Endothelial cell of umbilical vein (primary cell): Measurements from ENCODE around the gene WNT10A. TPM values are rescaled to one million over a fixed set of nuclear protein-coding genes. Genes with fewer than 3 reads are reported as not detected.

Experiments
- BruUV-seq: library from RNA; stranded (reverse); fragments of 400-500 nt; replicated peaks from 2 replicates; lab custom pipeline; 2021; lab: Mats Ljungman, UMichigan
- CTCF ChIA-PET: fragments of 300-600, 350-600 bp; sonication (Branson Sonifier 250); formaldehyde crosslinking; loops from one replicate; lab custom pipeline; 2021; ENCODE audit warnings: antibody characterized with exemption, inconsistent platforms; lab: Charles Lee
- POLR2A ChIA-PET: fragments of 300-600, 350-600 bp; sonication (Branson Sonifier 250); formaldehyde crosslinking; loops from one replicate; lab custom pipeline; 2021; ENCODE audit warnings: antibody characterized with exemption, inconsistent platforms; lab: Charles Lee
- DNase-seq: peaks from one replicate; pipeline ENCODE4 v3.0.0-alpha.2; 2011; ENCODE audit warnings: low read depth, low spot score
- FAIRE-seq: peaks from 2 replicates; lab custom pipeline; 2011; peaks lifted over from hg19 to GRCh38; lab: Jason Lieb, UNC
- H2AFZ ChIP-seq: 2 replicates; pipeline ENCODE4 v1.6.0; 2012; ENCODE audit warnings: low read depth, low read length, control low read depth, inconsistent platforms
- H3K27ac ChIP-seq: 2 replicates; pipeline ENCODE4 v1.5.1; 2011; ENCODE audit warnings: low read depth, mild to moderate bottlenecking, control low read depth, low read length, moderate library complexity; ENCODE audit not compliant: insufficient read depth
- H3K27me3 ChIP-seq, 2 experiments: 2 replicates each; pipeline versions ENCODE4 v1.6.0 to v1.6.1; 2011; ENCODE audit warnings: low read length in 2 of 2, mixed read lengths in 1 of 2; ENCODE audit not compliant: control insufficient read depth in 2 of 2, insufficient read depth in 2 of 2
- H3K36me3 ChIP-seq, 2 experiments: 2 replicates in 1 of 2; 3 replicates in 1 of 2; pipeline ENCODE4 v1.5.1; 2011; ENCODE audit warnings: low read length in 2 of 2, mild to moderate bottlenecking in 1 of 2, moderate library complexity in 1 of 2; ENCODE audit not compliant: control insufficient read depth in 2 of 2, insufficient read depth in 2 of 2; ENCODE audit errors: extremely low read depth in 1 of 2
- H3K4me1 ChIP-seq: 3 replicates; pipeline ENCODE4 v1.5.1; 2011; ENCODE audit warnings: mild to moderate bottlenecking, low read length; ENCODE audit not compliant: control insufficient read depth, insufficient read depth; ENCODE audit errors: extremely low read depth
- H3K4me2 ChIP-seq: 2 replicates; pipeline ENCODE4 v1.6.1; 2011; ENCODE audit warnings: low read length, control low read depth, mixed read lengths; ENCODE audit not compliant: insufficient read depth
- H3K4me3 ChIP-seq, 3 experiments: fragments of 200-600 bp in 1 of 3; sonication (generic), shearing (Covaris generic) in 1 of 3; replicated peaks in 1 of 3; 2 replicates each; pipeline ENCODE4 v1.5.1; 2011 to 2016; ENCODE audit warnings: control low read depth in 3 of 3, low read length in 3 of 3, mild to moderate bottlenecking in 2 of 3, inconsistent platforms in 1 of 3, low read depth in 1 of 3, moderate library complexity in 1 of 3; ENCODE audit not compliant: insufficient read depth in 1 of 3
- H3K79me2 ChIP-seq: 2 replicates; pipeline ENCODE4 v1.6.0; 2012; ENCODE audit warnings: low read length, inconsistent platforms; ENCODE audit not compliant: control insufficient read depth, insufficient read depth
- H3K9ac ChIP-seq: replicated peaks from 2 replicates; pipeline ENCODE3; 2011; ENCODE audit warnings: low read length, control low read depth; ENCODE audit not compliant: insufficient read depth; ENCODE audit errors: extremely low read depth
- H3K9me1 ChIP-seq: replicated peaks from 3 replicates; pipeline ENCODE4 v1.6.0; 2011; ENCODE audit warnings: mild to moderate bottlenecking, low read length; ENCODE audit not compliant: control insufficient read depth, insufficient read depth; ENCODE audit errors: extremely low read depth
- H3K9me3 ChIP-seq: replicated peaks from 2 replicates; pipeline ENCODE4 v1.5.1; 2012; ENCODE audit warnings: low read length, inconsistent platforms; ENCODE audit not compliant: control insufficient read depth, insufficient read depth
- H4K20me1 ChIP-seq: replicated peaks from 2 replicates; pipeline ENCODE3; 2011; ENCODE audit warnings: mild to moderate bottlenecking, low read length; ENCODE audit not compliant: control insufficient read depth, insufficient read depth; ENCODE audit errors: extremely low read depth
- EZH2 ChIP-seq: IDR thresholded peaks from 2 replicates; pipeline ENCODE4 v1.6.1; 2012; ENCODE audit warnings: borderline replicate concordance, low read depth, mild to moderate bottlenecking, moderate library complexity, low read length, inconsistent platforms; ENCODE audit not compliant: severe bottlenecking
- FOS ChIP-seq: IDR thresholded peaks from 2 replicates; pipeline ENCODE4 v1.6.1; 2011; ENCODE audit warnings: mild to moderate bottlenecking, low read length, moderate library complexity, borderline replicate concordance; ENCODE audit not compliant: insufficient read depth
- POLR2A ChIP-seq: IDR thresholded peaks from 2 replicates; pipeline ENCODE4 v1.6.1; 2012; ENCODE audit warnings: low read depth, mild to moderate bottlenecking, control low read depth, low read length
- dilution Hi-C: fragments of 300-500 bp; cut with MboI; formaldehyde crosslinking; loops from one replicate; pipeline ENCODE4 v1.15.0; 2019; ENCODE audit warnings: low sequenced_read_pairs; ENCODE audit not compliant: extremely low pct_ligation_motif_present
- intact Hi-C: fragments of 100-400 bp; cut with micrococcal nuclease; formaldehyde crosslinking; loops from one replicate; pipeline ENCODE4 v1.10.0; 2022
- polyA plus RNA-seq, 4 experiments: library from polyadenylated mRNA; depleted of rRNA in 3 of 4; stranded (reverse) in 3 of 4; unstranded in 1 of 4; fragments of >200 nt; gene quantifications; 2 replicates each; pipeline versions ENCODE4 v1.2.1 to v1.2.3, GENCODE V29; 2011 to 2012; ENCODE audit warnings: missing spikeins in 1 of 4
- total RNA-seq: library from RNA; stranded (reverse); gene quantifications from 2 replicates; pipeline ENCODE4 v1.2.3, GENCODE V29; 2021
- TF ChIP-seq, protein P1 (sequence below): IDR thresholded peaks from 2 replicates; pipeline ENCODE4 v1.6.1; 2011; ENCODE audit not compliant: insufficient read depth, insufficient read length

The WNT10A gene
- total and polyA plus RNA-seq, 2 donors (not counting 3 experiments of a cell fraction or from before 2014, with no cell fraction given) = not detected

DNA sequence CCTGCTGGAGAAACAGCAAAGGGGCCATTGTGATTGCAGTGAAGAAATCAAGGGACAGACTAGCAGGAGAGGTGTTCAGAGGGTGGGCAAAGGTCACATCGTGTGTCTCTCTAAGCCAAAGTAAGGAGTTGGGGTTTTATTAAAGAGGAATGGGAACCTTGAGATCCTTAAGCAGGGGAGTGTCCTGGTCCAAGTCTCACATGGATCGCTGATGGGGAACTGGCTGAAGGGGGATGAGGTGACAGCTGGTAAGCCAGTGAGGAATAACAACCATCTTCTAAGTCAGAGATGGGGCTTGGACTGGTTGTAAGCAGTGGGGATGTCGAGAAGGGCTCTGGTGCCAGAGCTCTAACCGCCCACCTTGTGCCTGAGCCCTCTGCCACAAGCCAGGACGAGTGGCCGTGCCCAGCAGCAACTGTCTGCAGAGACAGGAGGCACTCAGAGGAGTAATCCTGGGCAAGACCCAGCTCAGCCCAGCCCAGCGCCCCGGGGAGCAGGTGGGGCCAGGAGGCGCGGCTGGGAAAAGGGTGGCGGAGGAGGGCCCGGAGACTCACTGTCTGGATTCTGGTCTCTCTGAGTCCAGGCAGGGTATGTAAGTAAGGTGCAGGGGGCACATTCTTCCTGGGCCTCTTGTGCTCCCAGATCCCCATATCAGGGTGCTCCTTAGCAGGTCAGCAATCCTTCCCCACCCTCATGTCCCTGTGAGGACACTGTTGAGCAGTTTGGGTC lies 13.7 kb downstream of the WNT10A start:
- H3K4me3 ChIP-seq = no peak overlapping the region
- POLR2A ChIA-PET = no interaction called here
- H3K9me3 ChIP-seq = no peaks in the 10 kb centered on the region
- no TSS peak for BruUV-seq
- no peak overlapping the region for H2AFZ ChIP-seq
- H3K27me3 ChIP-seq = peaks cover 86 to 88% of the 10 kb centered on the region in 2 experiments
- DNase-seq (no peak), FAIRE-seq (no peak)
- TF ChIP-seq EZH2 (peak; percentile 54), FOS (no peak)
- no peaks in the 10 kb centered on the region for H3K36me3 ChIP-seq
- dilution Hi-C loops (no loop called here), intact Hi-C loops (no loop called here)
- H3K27ac ChIP-seq = no peak overlapping the region
- no peaks in the 10 kb centered on the region for H4K20me1 ChIP-seq
- no peaks in the 10 kb centered on the region for H3K9me1 ChIP-seq
- H3K4me1 ChIP-seq = no peaks in the 10 kb centered on the region
- no peaks in the 10 kb centered on the region for H3K79me2 ChIP-seq
- CTCF ChIA-PET = interaction anchor here (1.4 to 10.0 kb wide), 4 partner anchors 13 to 86 kb away, joined by 3 to 362 read pairs (median 6); partner anchors contain the start of gene WNT10A
- H3K4me2 ChIP-seq = no peak overlapping the region
- H3K9ac ChIP-seq = no peak overlapping the region

DNA sequence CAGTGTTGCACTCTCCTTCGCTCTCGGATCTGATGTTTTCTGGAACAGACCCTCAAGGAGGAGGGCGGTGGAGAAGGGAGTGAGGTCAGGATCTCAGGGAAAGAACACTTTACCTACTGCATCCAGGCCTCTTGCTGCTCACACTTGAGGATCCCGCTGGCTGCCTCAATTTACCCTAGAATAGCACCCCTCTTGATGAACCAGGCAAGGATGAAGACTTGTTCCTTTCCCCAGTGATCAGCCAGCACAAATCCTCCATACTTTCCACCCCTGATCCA lies 14.2 kb downstream of the WNT10A start:
- DNase-seq = no peak
- FAIRE-seq = no peak
- H3K27me3 ChIP-seq = peaks cover 86 to 90% of the 10 kb centered on the region in 2 experiments
- no peak overlapping the region for H2AFZ ChIP-seq
- H3K4me2 ChIP-seq = no peak overlapping the region
- no peak overlapping the region for H3K4me3 ChIP-seq
- intact Hi-C loops = no loop called here
- no peaks in the 10 kb centered on the region for H3K36me3 ChIP-seq
- no peaks in the 10 kb centered on the region for H3K4me1 ChIP-seq
- no TSS peak for BruUV-seq
- no peaks in the 10 kb centered on the region for H3K9me3 ChIP-seq
- H4K20me1 ChIP-seq = no peaks in the 10 kb centered on the region
- dilution Hi-C loops = no loop called here
- no peak for TF ChIP-seq POLR2A
- TF ChIP-seq, protein P1, sequence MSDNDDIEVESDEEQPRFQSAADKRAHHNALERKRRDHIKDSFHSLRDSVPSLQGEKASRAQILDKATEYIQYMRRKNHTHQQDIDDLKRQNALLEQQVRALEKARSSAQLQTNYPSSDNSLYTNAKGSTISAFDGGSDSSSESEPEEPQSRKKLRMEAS = no peak
- ChIA-PET POLR2A (no interaction called here), CTCF (interaction anchor here (1.5 to 10.0 kb wide), 3 partner anchors 9 to 47 kb away, joined by 3 to 362 read pairs (median 103); partner anchors contain the start of gene WNT10A)
- no peak overlapping the region for H3K27ac ChIP-seq
- no peak overlapping the region for H3K9ac ChIP-seq
- H3K9me1 ChIP-seq = no peaks in the 10 kb centered on the region
- H3K79me2 ChIP-seq = no peaks in the 10 kb centered on the region
